Stimulated activated CD4-positive, alpha-beta T cell treated with anti-CD3 and anti-CD28 coated beads, Interleukin-1b, Interleukin-23, amount 100 ng/mL, for 1 hour (primary cell): ENCODE data around the gene EVI5.

Experiments used
- DNase-seq, 2 donors: peaks; one replicate each; pipeline ENCODE4 v3.0.0-alpha.2; 2020; ENCODE audit warnings: low read depth in 2 of 2

The EVI5 gene

GRCh38 chr1:92516574-92516973 lies 268.3 kb downstream of the EVI5 start:
- DNase-seq, result no peak

- no peak for DNase-seq
Observed at GRCh38 chr1:92515796-92516201, 269.1 kb downstream of the EVI5 start.

- DNase-seq, result no peak
Observed at GRCh38 chr1:92511541-92511940, 273.4 kb downstream of the EVI5 start.

- DNase-seq, result no peak
Observed at GRCh38 chr1:92509619-92510018, 275.3 kb downstream of the EVI5 start.

- DNase-seq, result no peak
Observed at GRCh38 chr1:92505015-92505692, 279.8 kb downstream of the EVI5 start.

- DNase-seq, result no peak
Observed at GRCh38 chr1:92504291-92505014, 280.5 kb downstream of the EVI5 start.

GRCh38 chr1:92503926-92504285 lies 281.0 kb downstream of the EVI5 start:
- no peak for DNase-seq

- DNase-seq, result no peak
Observed at GRCh38 chr1:92503043-92503925, 281.6 kb downstream of the EVI5 start.

GRCh38 chr1:92502247-92502646 lies 282.7 kb downstream of the EVI5 start:
- no peak for DNase-seq

GRCh38 chr1:92500552-92500951 lies 284.4 kb downstream of the EVI5 start:
- DNase-seq, result no peak

- DNase-seq, result no peak
Observed at GRCh38 chr1:92495392-92496063, 289.4 kb downstream of the EVI5 start.

- DNase-seq, result no peak
Observed at GRCh38 chr1:92494485-92495141, 290.3 kb downstream of the EVI5 start.

GRCh38 chr1:92493139-92493538 lies 291.8 kb downstream of the EVI5 start:
- DNase-seq, result no peak

GRCh38 chr1:92488832-92489231 lies 296.1 kb downstream of the EVI5 start:
- DNase-seq, result no peak

- DNase-seq, result no peak
Observed at GRCh38 chr1:92488416-92488815, 296.5 kb downstream of the EVI5 start.

- no peak for DNase-seq
Observed at GRCh38 chr1:92487078-92487605, 297.8 kb downstream of the EVI5 start.

- peak in 1 of 2 donors; percentile 27 for DNase-seq
Observed at GRCh38 chr1:92486251-92487077, 298.4 kb downstream of the EVI5 start, which contains the start of gene GFI1. Gene GFI1 (minus strand): TSS chr1:92486925. CDS start chr1:92483487, 3,438 bp downstream.

- DNase-seq, result peak; percentile 56 to 68
Observed at GRCh38 chr1:92485381-92486250, 299.3 kb downstream of the EVI5 start.
